NCI-H2029 treated with DMSO at 0.1 percent for 48 hours (cell line): ENCODE results near the gene MSANTD2.

Source experiments
- DNase-seq: peaks from one replicate; lab custom pipeline; 2025; lab: John Stamatoyannopoulos, UW

The MSANTD2 gene

GRCh38 chr11:124800226-124800929, at the start of gene MSANTD2:
Gene MSANTD2 (minus strand): TSS chr11:124800406. CDS start chr11:124800380, 26 bp downstream.
- DNase-seq = peak; percentile 45

- no peak for DNase-seq
Measured at GRCh38 chr11:124846070-124846673, 46.0 kb upstream of the MSANTD2 start.

GRCh38 chr11:124844664-124845079, 44.5 kb upstream of the MSANTD2 start:
- DNase-seq = no peak

- no peak for DNase-seq
Measured at GRCh38 chr11:124843616-124843910, 43.4 kb upstream of the MSANTD2 start.

GRCh38 chr11:124842305-124842704, 42.1 kb upstream of the MSANTD2 start:
- DNase-seq = no peak

- peak; percentile 18 for DNase-seq
Measured at GRCh38 chr11:124841840-124842239, 41.6 kb upstream of the MSANTD2 start.

GRCh38 chr11:124841201-124841600, 41.0 kb upstream of the MSANTD2 start:
- DNase-seq = no peak

- no peak for DNase-seq
Measured at GRCh38 chr11:124840666-124841065, 40.5 kb upstream of the MSANTD2 start.

GRCh38 chr11:124839972-124840621, 39.9 kb upstream of the MSANTD2 start:
- no peak for DNase-seq

- no peak for DNase-seq
Measured at GRCh38 chr11:124839128-124839971, 39.1 kb upstream of the MSANTD2 start.

GRCh38 chr11:124838805-124839127, 38.6 kb upstream of the MSANTD2 start:
- no peak for DNase-seq

GRCh38 chr11:124837491-124837856, 37.3 kb upstream of the MSANTD2 start:
- DNase-seq = no peak

- DNase-seq = no peak
Measured at GRCh38 chr11:124835918-124836317, 35.7 kb upstream of the MSANTD2 start.

- no peak for DNase-seq
Measured at GRCh38 chr11:124834526-124835180, 34.4 kb upstream of the MSANTD2 start.

- no peak for DNase-seq
Measured at GRCh38 chr11:124832571-124832970, 32.4 kb upstream of the MSANTD2 start.

- no peak for DNase-seq
Measured at GRCh38 chr11:124831897-124832296, 31.7 kb upstream of the MSANTD2 start.

- DNase-seq = no peak
Measured at GRCh38 chr11:124830749-124831148, 30.5 kb upstream of the MSANTD2 start.

- no peak for DNase-seq
Measured at GRCh38 chr11:124829986-124830385, 29.8 kb upstream of the MSANTD2 start.

GRCh38 chr11:124825876-124826275, 25.7 kb upstream of the MSANTD2 start:
- DNase-seq = no peak

- no peak for DNase-seq
Measured at GRCh38 chr11:124823512-124824376, 23.5 kb upstream of the MSANTD2 start.
